ENCODE results near the gene ASPHD2. TPM values are rescaled to one million over a fixed set of nuclear protein-coding genes. Genes with fewer than 3 reads are reported as not detected.
A peak's percentile ranks its signal among the peaks of the same experiment; 100 is the strongest.

Gene ASPHD2
- total and polyA plus RNA-seq, 7 experiments from 2014 or later, result 1.5 to 18.1 (median 2.7) TPM

DNA sequence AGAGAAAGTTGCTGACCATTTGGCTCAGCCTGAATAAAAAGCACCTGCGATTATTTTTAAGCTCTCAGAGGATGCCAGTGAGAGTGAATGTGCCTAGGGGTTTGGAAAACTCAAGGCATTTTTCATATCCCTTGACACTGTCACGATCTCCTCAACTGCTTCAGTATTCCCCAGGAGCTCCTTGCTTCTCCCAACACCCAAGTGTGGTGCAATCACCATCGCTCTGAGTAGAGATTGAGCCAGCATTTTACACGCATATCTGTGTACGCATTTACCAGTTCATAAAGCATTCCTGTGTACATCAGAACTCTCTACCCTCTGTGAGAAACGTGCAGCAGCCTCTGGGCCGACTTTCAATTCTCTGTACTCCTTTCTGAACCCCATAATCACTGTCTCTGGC is 56.0 kb downstream of the ASPHD2 start:
- ChIA-PET POLR2A (interaction anchor here (1.3 to 5.0 kb wide), 8 partner anchors 8 to 189 kb away, joined by 4 to 54 read pairs (median 20); partner anchors contain the start of genes ASPHD2 and TFIP11), CTCF (no interaction called here)
- intact Hi-C loops (cut with micrococcal nuclease), result loop anchor here in 1 of 2 donors (10.0 kb wide), 1 partner anchor 1930 kb away; the partner anchor contains the start of genes GUCD1 and SNRPD3
- DNase-seq, result no peak
- peaks cover 35 to 64% (median 55%) of the 10 kb centered on the region in 7 donors for H3K4me1 Mint-ChIP-seq
- peak overlapping the region in 8 of 9 donors; percentile 47 to 99 (median 98) for H3K27ac Mint-ChIP-seq
- peaks cover 5 to 29% (median 6%) of the 10 kb centered on the region in 3 experiments for H3K36me3 ChIP-seq (ENCODE audit: control insufficient read depth in 2 of 3, insufficient read depth in 3 of 3, low read length in 3 of 3)
- peak overlapping the region; percentile 95 for H3K27ac ChIP-seq (ENCODE audit: low read depth, low read length)
- no peaks in the 10 kb centered on the region for H3K27me3 Mint-ChIP-seq
- no peaks in the 10 kb centered on the region for H3K9me3 ChIP-seq (ENCODE audit: control insufficient read depth in 2 of 3, low read length in 3 of 3)
- H3K4me3 Mint-ChIP-seq, result peak overlapping the region; percentile 43 to 97 (median 82)
- no peak for ATAC-seq
- peaks cover 4 to 28% (median 8%) of the 10 kb centered on the region in 5 donors for H3K36me3 Mint-ChIP-seq
- H3K4me3 ChIP-seq (ENCODE audit: low read length), result no peak overlapping the region
- peaks cover 14 to 37% of the 10 kb centered on the region in 2 donors for H3K4me1 ChIP-seq (ENCODE audit: control insufficient read depth in 2 of 2, insufficient read depth in 2 of 2, low read length in 2 of 2)
- H3K9me3 Mint-ChIP-seq, result peaks cover 0 to 6% (median 0%) of the 10 kb centered on the region in 11 donors
- H3K27me3 ChIP-seq (ENCODE audit: control insufficient read depth in 2 of 2, insufficient read depth in 2 of 2, low read length in 2 of 2), result no peaks in the 10 kb centered on the region

DNA sequence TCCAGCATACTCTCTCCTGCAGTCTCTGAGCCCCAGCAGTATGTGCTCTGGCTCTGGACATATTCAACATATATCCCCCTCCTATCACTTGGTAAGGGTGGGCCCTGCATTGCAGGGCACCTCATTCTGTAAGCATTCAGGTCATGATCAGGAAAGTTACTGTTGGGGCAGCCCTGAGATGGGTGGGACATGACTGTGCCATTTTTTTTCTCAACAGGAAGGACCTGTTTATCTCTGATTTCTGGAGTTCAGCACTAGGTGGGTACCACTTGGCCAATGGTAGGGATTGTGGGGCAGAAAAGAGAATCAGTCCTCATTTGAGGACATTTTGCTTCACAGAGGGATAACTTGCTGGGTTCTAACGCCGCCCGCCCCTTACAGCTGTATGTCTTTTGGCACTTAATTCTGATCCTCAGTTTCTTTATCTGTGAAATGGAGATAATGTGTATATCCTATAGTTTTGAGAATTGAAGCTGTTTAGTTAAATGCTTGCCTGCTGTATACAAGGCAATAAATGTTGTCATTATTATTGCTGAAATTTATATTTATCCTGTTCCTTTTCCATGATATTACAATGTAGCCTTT is 56.8 kb downstream of the ASPHD2 start:
- ChIA-PET POLR2A (interaction anchor here (1.1 to 5.0 kb wide), 3 partner anchors 26 to 188 kb away, joined by 3 to 54 read pairs (median 47); partner anchors contain the start of gene TFIP11), CTCF (no interaction called here)
- Histone ChIP-seq H3K27ac (ENCODE audit: low read depth, low read length) (no peak overlapping the region), H3K36me3 (ENCODE audit: control insufficient read depth in 2 of 3, insufficient read depth in 3 of 3, low read length in 3 of 3) (peaks cover 6 to 38% (median 7%) of the 10 kb centered on the region in 3 experiments), H3K27me3 (ENCODE audit: control insufficient read depth in 2 of 2, insufficient read depth in 2 of 2, low read length in 2 of 2) (no peaks in the 10 kb centered on the region), H3K4me1 (ENCODE audit: control insufficient read depth in 2 of 2, insufficient read depth in 2 of 2, low read length in 2 of 2) (peaks cover 14 to 36% of the 10 kb centered on the region in 2 donors), H3K9me3 (ENCODE audit: control insufficient read depth in 2 of 3, low read length in 3 of 3) (no peaks in the 10 kb centered on the region), H3K4me3 (ENCODE audit: low read length) (no peak overlapping the region)
- Mint-ChIP-seq H3K27me3 (no peaks in the 10 kb centered on the region), H3K4me3 (peak overlapping the region in 8 of 10 donors; percentile 42 to 91 (median 63)), H3K27ac (peak overlapping the region in 7 of 9 donors; percentile 17 to 98 (median 74)), H3K9me3 (peaks cover 0 to 6% (median 0%) of the 10 kb centered on the region in 11 donors), H3K4me1 (peaks cover 28 to 55% (median 49%) of the 10 kb centered on the region in 7 donors), H3K36me3 (peaks cover 4 to 27% (median 8%) of the 10 kb centered on the region in 5 donors)
- intact Hi-C loops (cut with micrococcal nuclease), result loop anchor here in 1 of 2 donors (10.0 kb wide), 1 partner anchor 1931 kb away; the partner anchor contains the start of genes GUCD1 and SNRPD3
- DNase-seq (no peak), ATAC-seq (no peak)

DNA sequence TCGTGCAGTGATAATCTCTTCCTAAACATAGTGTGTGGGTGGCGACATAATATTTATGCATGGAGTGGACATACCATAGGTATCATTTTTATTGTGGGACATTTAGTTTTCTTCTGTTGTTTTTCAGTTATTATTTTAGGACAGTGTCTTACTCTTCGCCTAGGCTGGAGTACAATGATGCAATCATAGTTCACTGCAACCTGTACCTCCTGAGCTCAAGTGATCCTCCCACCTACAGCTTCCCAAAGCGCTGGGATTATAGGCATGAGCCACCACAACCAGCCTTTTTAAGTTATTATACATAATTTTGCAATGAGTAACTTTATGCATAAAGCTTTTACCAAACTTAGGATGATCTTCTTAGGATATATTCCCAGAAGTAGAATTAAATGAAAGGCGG is 57.3 kb downstream of the ASPHD2 start:
- ATAC-seq, result no peak
- H3K4me1 Mint-ChIP-seq, result peaks cover 25 to 50% (median 44%) of the 10 kb centered on the region in 7 donors
- no peak overlapping the region for H3K27ac ChIP-seq (ENCODE audit: low read depth, low read length)
- peak overlapping the region in 3 of 9 donors; percentile 66 to 98 (median 69) for H3K27ac Mint-ChIP-seq
- H3K27me3 Mint-ChIP-seq, result no peaks in the 10 kb centered on the region
- intact Hi-C loops (cut with micrococcal nuclease), result loop anchor here in 1 of 2 donors (10.0 kb wide), 1 partner anchor 1932 kb away; the partner anchor contains the start of genes GUCD1 and SNRPD3
- H3K4me3 Mint-ChIP-seq, result peak overlapping the region in 3 of 10 donors; percentile 23 to 48 (median 29)
- ChIA-PET CTCF (no interaction called here), POLR2A (interaction anchor here (1.1 to 5.0 kb wide), 2 partner anchors 26 to 76 kb away, joined by 3 to 47 read pairs; partner anchors contain the start of gene TFIP11)
- H3K36me3 ChIP-seq (ENCODE audit: control insufficient read depth in 2 of 3, insufficient read depth in 3 of 3, low read length in 3 of 3), result peaks cover 7 to 43% (median 12%) of the 10 kb centered on the region in 3 experiments
- H3K36me3 Mint-ChIP-seq, result peaks cover 4 to 29% (median 8%) of the 10 kb centered on the region in 5 donors
- H3K4me3 ChIP-seq (ENCODE audit: low read length), result no peak overlapping the region
- peaks cover 0 to 6% (median 0%) of the 10 kb centered on the region in 11 donors for H3K9me3 Mint-ChIP-seq
- no peaks in the 10 kb centered on the region for H3K9me3 ChIP-seq (ENCODE audit: control insufficient read depth in 2 of 3, low read length in 3 of 3)
- peaks cover 14 to 31% of the 10 kb centered on the region in 2 donors for H3K4me1 ChIP-seq (ENCODE audit: control insufficient read depth in 2 of 2, insufficient read depth in 2 of 2, low read length in 2 of 2)
- no peaks in the 10 kb centered on the region for H3K27me3 ChIP-seq (ENCODE audit: control insufficient read depth in 2 of 2, insufficient read depth in 2 of 2, low read length in 2 of 2)
- no peak for DNase-seq

DNA sequence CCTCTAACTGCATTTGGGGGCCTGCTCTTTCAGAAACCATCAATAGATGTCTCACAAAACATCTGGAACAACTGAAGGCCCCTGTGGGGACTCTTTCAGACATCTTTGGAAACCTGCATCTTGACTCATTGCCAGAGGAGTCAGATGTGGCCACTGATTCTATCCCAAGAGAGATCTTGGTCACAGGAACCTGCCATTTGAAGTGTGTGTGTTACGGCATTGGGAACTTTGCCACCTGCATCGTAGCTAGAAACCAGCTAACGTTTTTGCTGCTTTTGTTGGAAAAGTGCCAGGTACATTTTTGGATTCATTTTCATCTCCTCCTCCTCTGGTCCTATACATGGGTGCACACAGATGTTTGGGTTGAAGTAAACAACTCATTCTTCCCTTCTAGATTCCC is 58.9 kb downstream of the ASPHD2 start:
- peaks cover 8 to 15% of the 10 kb centered on the region in 2 donors for H3K4me1 ChIP-seq (ENCODE audit: control insufficient read depth in 2 of 2, insufficient read depth in 2 of 2, low read length in 2 of 2)
- ChIA-PET POLR2A (no interaction called here), CTCF (no interaction called here)
- Mint-ChIP-seq H3K27ac (peak overlapping the region in 2 of 9 donors; percentile 32 to 46), H3K4me3 (no peak overlapping the region), H3K36me3 (peaks cover 8 to 29% (median 12%) of the 10 kb centered on the region in 5 donors), H3K27me3 (no peaks in the 10 kb centered on the region), H3K9me3 (peaks cover 0 to 6% (median 0%) of the 10 kb centered on the region in 11 donors), H3K4me1 (peaks cover 12 to 34% (median 28%) of the 10 kb centered on the region in 7 donors)
- no peak overlapping the region for H3K4me3 ChIP-seq (ENCODE audit: low read length)
- ATAC-seq, result no peak
- intact Hi-C loops (cut with micrococcal nuclease), result loop anchor here in 1 of 2 donors (10.0 kb wide), 1 partner anchor 1933 kb away; the partner anchor contains the start of genes GUCD1 and SNRPD3
- no peaks in the 10 kb centered on the region for H3K9me3 ChIP-seq (ENCODE audit: control insufficient read depth in 2 of 3, low read length in 3 of 3)
- no peak for DNase-seq
- peaks cover 10 to 59% (median 24%) of the 10 kb centered on the region in 3 experiments for H3K36me3 ChIP-seq (ENCODE audit: control insufficient read depth in 2 of 3, insufficient read depth in 3 of 3, low read length in 3 of 3)
- no peak overlapping the region for H3K27ac ChIP-seq (ENCODE audit: low read depth, low read length)
- no peaks in the 10 kb centered on the region for H3K27me3 ChIP-seq (ENCODE audit: control insufficient read depth in 2 of 2, insufficient read depth in 2 of 2, low read length in 2 of 2)

DNA sequence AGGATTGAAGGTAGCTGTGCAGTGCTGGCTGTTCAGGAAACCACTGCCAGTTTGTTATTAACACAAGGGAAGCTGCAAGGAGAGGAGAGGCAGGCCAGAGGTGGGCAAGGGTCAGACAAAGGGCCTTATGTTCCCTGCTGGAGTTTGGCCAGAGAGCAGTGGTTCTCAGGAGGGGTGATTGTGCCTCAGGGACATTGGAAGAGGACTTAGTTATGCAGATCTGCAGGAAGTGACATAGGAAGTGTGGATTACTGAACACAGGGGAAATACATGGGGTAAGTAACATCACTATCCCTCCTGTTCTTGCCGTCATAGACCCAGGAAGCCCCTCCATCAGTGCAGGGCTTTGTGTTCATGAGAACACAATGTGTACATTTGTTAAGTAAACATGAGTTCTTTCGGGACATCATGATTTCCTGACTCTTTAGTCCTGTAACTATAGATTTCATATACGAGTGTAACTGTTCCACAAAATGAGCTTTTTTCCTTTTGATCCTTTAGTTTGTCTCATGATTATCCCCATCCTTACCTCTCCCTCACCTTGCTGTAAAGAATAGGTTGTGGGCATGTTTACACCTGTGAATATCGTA is 60.5 kb downstream of the ASPHD2 start:
- intact Hi-C loops (cut with micrococcal nuclease), result loop anchor here in 1 of 2 donors (10.0 kb wide), 1 partner anchor 1935 kb away; the partner anchor contains the start of genes GUCD1 and SNRPD3
- DNase-seq (no peak), ATAC-seq (no peak)
- H3K9me3 Mint-ChIP-seq, result no peaks in the 10 kb centered on the region
- peaks cover 9 to 32% (median 19%) of the 10 kb centered on the region in 7 donors for H3K4me1 Mint-ChIP-seq
- H3K27me3 Mint-ChIP-seq, result no peaks in the 10 kb centered on the region
- H3K4me3 Mint-ChIP-seq, result no peak overlapping the region
- ChIA-PET POLR2A (interaction anchor here (0.8 to 1.1 kb wide), 3 partner anchors 9 to 157 kb away, joined by 3 to 5 read pairs (median 3); no protein-coding TSS in a partner anchor), CTCF (no interaction called here)
- Histone ChIP-seq H3K27ac (ENCODE audit: low read depth, low read length) (no peak overlapping the region), H3K36me3 (ENCODE audit: control insufficient read depth in 2 of 3, insufficient read depth in 3 of 3, low read length in 3 of 3) (peaks cover 10 to 71% (median 37%) of the 10 kb centered on the region in 3 experiments), H3K4me3 (ENCODE audit: low read length) (no peak overlapping the region), H3K9me3 (ENCODE audit: control insufficient read depth in 2 of 3, low read length in 3 of 3) (no peaks in the 10 kb centered on the region), H3K4me1 (ENCODE audit: control insufficient read depth in 2 of 2, insufficient read depth in 2 of 2, low read length in 2 of 2) (peaks cover 5 to 8% of the 10 kb centered on the region in 2 donors), H3K27me3 (ENCODE audit: control insufficient read depth in 2 of 2, insufficient read depth in 2 of 2, low read length in 2 of 2) (no peaks in the 10 kb centered on the region)
- H3K36me3 Mint-ChIP-seq, result peaks cover 12 to 40% (median 21%) of the 10 kb centered on the region in 5 donors
- peak overlapping the region in 6 of 9 donors; percentile 9 to 89 (median 34) for H3K27ac Mint-ChIP-seq

DNA sequence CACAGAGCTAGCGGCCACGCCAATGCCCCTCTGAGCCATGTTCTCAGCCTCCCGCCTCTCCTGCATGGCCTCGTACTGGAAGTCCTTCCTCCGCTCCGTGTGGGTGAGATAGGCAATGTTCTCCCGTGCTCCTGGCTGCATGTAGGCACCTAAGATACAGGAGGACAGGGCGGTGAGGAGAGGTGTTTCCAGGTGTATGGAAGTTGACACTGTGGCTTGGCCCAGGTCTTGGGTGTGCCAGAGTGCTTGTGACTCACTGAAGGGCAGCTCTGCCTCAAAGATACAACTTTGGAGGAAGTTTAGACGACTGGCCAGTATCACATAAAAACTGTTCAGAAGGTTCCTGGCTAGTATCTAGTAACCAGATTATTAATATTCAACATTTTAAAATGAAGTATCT is 63.2 kb downstream of the ASPHD2 start:
- peaks cover 19 to 98% (median 48%) of the 10 kb centered on the region in 3 experiments for H3K36me3 ChIP-seq (ENCODE audit: control insufficient read depth in 2 of 3, insufficient read depth in 3 of 3, low read length in 3 of 3)
- ChIA-PET CTCF (no interaction called here), POLR2A (interaction anchor here (1.0 kb wide), 1 partner anchor 8 kb away, joined by 11 read pairs; the partner anchor contains the start of genes HPS4 and SRRD)

More for the DNA sequence above, 63.2 kb downstream of the ASPHD2 start:
- Mint-ChIP-seq H3K9me3 (no peaks in the 10 kb centered on the region), H3K4me1 (peaks cover 0 to 15% (median 0%) of the 10 kb centered on the region in 7 donors), H3K27ac (peak overlapping the region in 1 of 9 donors; percentile 43), H3K36me3 (peaks cover 16 to 55% (median 29%) of the 10 kb centered on the region in 5 donors), H3K4me3 (no peak overlapping the region), H3K27me3 (no peaks in the 10 kb centered on the region)
- intact Hi-C loops (cut with micrococcal nuclease), result no loop called here
- H3K4me3 ChIP-seq (ENCODE audit: low read length), result no peak overlapping the region
- H3K27ac ChIP-seq (ENCODE audit: low read depth, low read length), result no peak overlapping the region
- H3K9me3 ChIP-seq (ENCODE audit: control insufficient read depth in 2 of 3, low read length in 3 of 3), result no peaks in the 10 kb centered on the region
- no peak for DNase-seq
- H3K4me1 ChIP-seq (ENCODE audit: control insufficient read depth in 2 of 2, insufficient read depth in 2 of 2, low read length in 2 of 2), result no peaks in the 10 kb centered on the region
- ATAC-seq, result no peak
- no peaks in the 10 kb centered on the region for H3K27me3 ChIP-seq (ENCODE audit: control insufficient read depth in 2 of 2, insufficient read depth in 2 of 2, low read length in 2 of 2)

Data from naive thymus-derived CD4-positive, alpha-beta T cell (primary cell).